WERI-Rb-1 (cell line): ENCODE results near the gene TIMM22.

Experiments
- DNase-seq: peaks from one replicate; pipeline ENCODE4 v3.0.0-alpha.2; 2020
- H3K27ac ChIP-seq: fragments of 250-450 bp; sonication (Bioruptor Pico); 2 replicates; pipeline ENCODE4 v1.5.1; 2020; ENCODE audit warnings: mild to moderate bottlenecking, moderate library complexity
- H3K27me3 ChIP-seq: fragments of 250-450 bp; sonication (Bioruptor Pico); 2 replicates; pipeline ENCODE4 v1.5.1; 2021; ENCODE audit warnings: mild to moderate bottlenecking, low read depth, moderate library complexity; ENCODE audit not compliant: insufficient read depth, severe bottlenecking
- H3K36me3 ChIP-seq: fragments of 250-450 bp; sonication (Bioruptor Pico); 2 replicates; pipeline ENCODE4 v1.5.1; 2020; ENCODE audit warnings: mild to moderate bottlenecking, moderate library complexity
- H3K4me3 ChIP-seq: 2 replicates; pipeline ENCODE4 v1.5.1; 2011; ENCODE audit warnings: low read depth, mild to moderate bottlenecking, control low read depth, low read length
- H3K9me3 ChIP-seq: fragments of 250-450 bp; sonication (Bioruptor Pico); 2 replicates; pipeline ENCODE4 v1.5.1; 2021; ENCODE audit warnings: mild to moderate bottlenecking, moderate library complexity; ENCODE audit not compliant: severe bottlenecking
- TF ChIP-seq, protein P1 (sequence below): IDR thresholded peaks from 2 replicates; pipeline ENCODE4 v1.5.1; 2011; ENCODE audit warnings: low read depth, mild to moderate bottlenecking, control low read depth, inconsistent platforms, low read length

TIMM22 gene

DNA sequence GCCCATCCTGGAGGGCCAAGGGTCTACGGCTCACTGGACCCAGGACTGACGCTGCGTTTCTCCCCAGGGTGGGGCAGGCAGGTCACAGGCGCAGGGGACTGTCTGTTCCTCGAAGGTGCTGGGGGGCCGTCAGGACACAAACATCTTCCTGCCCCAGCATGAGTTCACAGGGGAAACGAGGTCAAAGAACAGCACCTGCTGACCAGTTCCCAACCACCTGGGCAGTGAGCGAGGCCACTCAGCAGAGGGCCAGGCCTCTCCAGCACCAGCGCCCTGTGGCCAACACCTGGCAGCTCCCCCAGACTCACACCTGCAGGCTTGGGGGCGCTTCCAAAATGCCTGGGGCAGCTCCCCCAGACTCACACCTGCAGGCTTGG is 29.7 kb downstream of the TIMM22 start:
- DNase-seq = no peak
- no peaks in the 10 kb centered on the region for H3K9me3 ChIP-seq
- no peaks in the 10 kb centered on the region for H3K27me3 ChIP-seq
- no peak overlapping the region for H3K27ac ChIP-seq
- H3K36me3 ChIP-seq = no peaks in the 10 kb centered on the region; the same call in none of the 2 replicates
- TF ChIP-seq, protein P1, sequence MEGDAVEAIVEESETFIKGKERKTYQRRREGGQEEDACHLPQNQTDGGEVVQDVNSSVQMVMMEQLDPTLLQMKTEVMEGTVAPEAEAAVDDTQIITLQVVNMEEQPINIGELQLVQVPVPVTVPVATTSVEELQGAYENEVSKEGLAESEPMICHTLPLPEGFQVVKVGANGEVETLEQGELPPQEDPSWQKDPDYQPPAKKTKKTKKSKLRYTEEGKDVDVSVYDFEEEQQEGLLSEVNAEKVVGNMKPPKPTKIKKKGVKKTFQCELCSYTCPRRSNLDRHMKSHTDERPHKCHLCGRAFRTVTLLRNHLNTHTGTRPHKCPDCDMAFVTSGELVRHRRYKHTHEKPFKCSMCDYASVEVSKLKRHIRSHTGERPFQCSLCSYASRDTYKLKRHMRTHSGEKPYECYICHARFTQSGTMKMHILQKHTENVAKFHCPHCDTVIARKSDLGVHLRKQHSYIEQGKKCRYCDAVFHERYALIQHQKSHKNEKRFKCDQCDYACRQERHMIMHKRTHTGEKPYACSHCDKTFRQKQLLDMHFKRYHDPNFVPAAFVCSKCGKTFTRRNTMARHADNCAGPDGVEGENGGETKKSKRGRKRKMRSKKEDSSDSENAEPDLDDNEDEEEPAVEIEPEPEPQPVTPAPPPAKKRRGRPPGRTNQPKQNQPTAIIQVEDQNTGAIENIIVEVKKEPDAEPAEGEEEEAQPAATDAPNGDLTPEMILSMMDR = no peak
- no peak overlapping the region for H3K4me3 ChIP-seq

- TF ChIP-seq, protein P1 = no peak
- H3K27me3 ChIP-seq = no peaks in the 10 kb centered on the region
Observed at GRCh38 chr17:1027044-1027443, 30.1 kb downstream of the TIMM22 start.

GRCh38 chr17:1029196-1029921 is 32.4 kb downstream of the TIMM22 start:
- no peak overlapping the region for H3K4me3 ChIP-seq
- TF ChIP-seq, protein P1 = no peak
- peak; percentile 76 for DNase-seq
- H3K9me3 ChIP-seq = no peaks in the 10 kb centered on the region
- H3K27me3 ChIP-seq = no peaks in the 10 kb centered on the region
- peak overlapping the region; percentile 79 for H3K27ac ChIP-seq
- H3K36me3 ChIP-seq = peaks cover 6% of the 10 kb centered on the region

More at GRCh38 chr17:1027044-1027443, 30.1 kb downstream of the TIMM22 start:
- H3K4me3 ChIP-seq = no peak overlapping the region
- no peak overlapping the region for H3K27ac ChIP-seq
- no peak for DNase-seq
- no peaks in the 10 kb centered on the region; the same call in none of the 2 replicates for H3K36me3 ChIP-seq
- H3K9me3 ChIP-seq = no peaks in the 10 kb centered on the region

DNA sequence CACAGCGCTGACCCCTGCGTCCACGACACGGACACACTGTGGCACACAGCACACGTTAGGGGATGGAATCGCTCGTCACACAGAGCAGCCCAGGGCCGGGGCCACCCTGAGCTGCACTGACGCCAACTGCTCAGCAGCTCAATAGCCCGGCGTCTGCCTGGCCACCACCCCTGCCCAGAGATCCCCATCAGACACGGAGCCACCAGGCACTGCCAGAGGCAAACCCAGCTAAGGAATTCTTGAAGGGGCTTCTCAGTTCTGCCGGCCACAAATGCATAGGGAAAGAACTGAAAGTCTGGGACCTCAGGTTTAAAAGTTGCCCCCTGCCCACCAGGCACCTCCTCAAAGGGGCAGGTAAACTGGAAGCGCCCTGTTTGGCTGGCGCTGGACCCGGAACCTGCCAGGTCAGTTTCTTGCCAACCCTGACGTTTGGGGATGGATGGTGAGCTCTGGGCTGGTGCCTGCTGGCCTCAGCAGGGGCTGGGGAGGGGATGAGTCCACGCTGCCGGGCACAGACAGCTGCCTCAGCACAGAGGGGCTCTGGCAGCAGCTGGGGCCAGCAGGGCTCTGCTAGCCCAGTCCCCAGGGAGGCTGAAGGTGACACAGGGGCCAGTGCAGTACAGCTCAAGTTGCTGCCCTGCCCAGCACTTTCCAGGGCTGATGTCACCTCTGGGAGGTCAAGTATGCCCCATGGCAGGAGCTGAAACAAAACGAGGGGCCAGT is 33.2 kb downstream of the TIMM22 start:
- TF ChIP-seq, protein P1 = no peak
- Histone ChIP-seq H3K36me3 (peaks cover 9% of the 10 kb centered on the region), H3K27me3 (no peaks in the 10 kb centered on the region), H3K27ac (peak overlapping the region; percentile 79), H3K9me3 (no peaks in the 10 kb centered on the region), H3K4me3 (no peak overlapping the region)
- no peak for DNase-seq

DNA sequence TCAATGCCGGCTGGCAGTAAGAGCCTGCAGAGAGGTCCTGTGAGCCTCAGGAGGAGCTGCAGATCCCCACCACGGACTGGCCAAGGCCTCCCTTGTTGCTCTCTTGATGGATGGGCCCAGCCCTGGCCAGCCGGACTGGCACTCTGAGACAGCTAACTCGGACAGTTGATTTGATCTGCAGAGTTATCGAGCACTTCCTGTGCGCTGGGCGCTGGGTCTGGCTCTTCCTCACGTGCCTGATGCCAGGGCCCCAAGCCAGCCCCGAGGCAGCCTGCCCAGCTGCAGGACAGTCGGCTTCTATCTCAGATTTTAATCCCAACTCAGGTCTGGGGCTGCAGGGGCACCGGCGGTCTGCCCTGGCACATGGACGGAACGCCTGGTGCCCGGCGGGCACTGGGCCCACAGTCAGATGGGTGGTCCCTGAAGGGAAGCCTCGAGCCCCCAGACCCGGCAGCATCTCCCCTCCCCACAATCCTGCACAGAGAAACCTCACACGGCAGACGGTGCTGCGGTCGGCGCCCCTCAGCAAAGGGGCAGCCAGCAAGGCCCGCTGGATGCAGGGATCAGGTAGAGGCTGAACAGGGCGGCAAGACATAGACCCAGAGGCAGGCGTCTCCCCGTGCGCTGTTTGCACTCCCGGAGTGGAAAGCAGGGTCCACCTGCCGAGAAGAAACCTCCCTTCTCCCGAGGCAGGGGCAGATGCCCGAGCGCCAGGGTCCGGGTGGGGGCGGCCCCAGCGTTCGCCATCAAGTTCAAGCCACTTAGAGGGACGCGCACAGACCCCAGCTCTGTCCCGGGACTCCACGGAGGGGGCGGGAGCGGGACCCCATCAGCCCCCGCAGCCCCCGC is 34.0 kb downstream of the TIMM22 start:
- H3K27me3 ChIP-seq = no peaks in the 10 kb centered on the region
- H3K36me3 ChIP-seq = peaks cover 9% of the 10 kb centered on the region
- peak overlapping the region; percentile 79; the same call in 1 of the 2 replicates for H3K27ac ChIP-seq
- no peak for DNase-seq
- H3K4me3 ChIP-seq = no peak overlapping the region
- TF ChIP-seq, protein P1 = no peak
- H3K9me3 ChIP-seq = no peaks in the 10 kb centered on the region
